Loucy (cell line): ENCODE results near the gene BICD1.

ENCODE experiments used
- H2AFZ ChIP-seq: fragments of 200-600 bp; sonication (generic); 2 replicates; pipeline ENCODE4 v1.6.0; 2016; ENCODE audit warnings: antibody characterized with exemption, mild to moderate bottlenecking, low read length, moderate library complexity
- H3F3A ChIP-seq: fragments of 200-600 bp; 2 replicates; pipeline ENCODE4 v1.6.0; 2016; ENCODE audit warnings: antibody characterized with exemption, low read depth, mild to moderate bottlenecking
- H3K27me3 ChIP-seq: fragments of 200-600 bp; sonication (generic); 2 replicates; pipeline ENCODE4 v1.6.1; 2014; ENCODE audit warnings: low read length, mild to moderate bottlenecking; ENCODE audit not compliant: insufficient read depth, poor library complexity, severe bottlenecking
- H3K36me3 ChIP-seq: fragments of 200-600 bp; sonication (generic); 2 replicates; pipeline ENCODE4 v1.6.1; 2016; ENCODE audit warnings: low read length; ENCODE audit not compliant: insufficient read depth
- H3K4me1 ChIP-seq: fragments of 200-600 bp; sonication (generic); 2 replicates; pipeline ENCODE4 v1.5.1; 2014; ENCODE audit warnings: low read length, mild to moderate bottlenecking; ENCODE audit not compliant: insufficient read depth, poor library complexity, severe bottlenecking
- H3K4me2 ChIP-seq: fragments of 200-600 bp; sonication (generic); 2 replicates; pipeline ENCODE4 v1.6.0; 2014; ENCODE audit warnings: antibody characterized with exemption, low read length, low read depth, mild to moderate bottlenecking; ENCODE audit not compliant: poor library complexity, severe bottlenecking
- H3K4me3 ChIP-seq: fragments of 200-600 bp; sonication (generic); 2 replicates; pipeline ENCODE4 v1.5.1; 2014; ENCODE audit warnings: low read length, mild to moderate bottlenecking, mixed read lengths; ENCODE audit not compliant: poor library complexity, severe bottlenecking
- H3K79me2 ChIP-seq: fragments of 200-600 bp; sonication (generic); 2 replicates; pipeline ENCODE4 v1.6.1; 2014; ENCODE audit warnings: low read length; ENCODE audit not compliant: insufficient read depth
- H3K9ac ChIP-seq: fragments of 200-600 bp; sonication (generic); 2 replicates; pipeline ENCODE4 v1.6.0; 2014; ENCODE audit warnings: mild to moderate bottlenecking, low read depth, low read length, moderate library complexity; ENCODE audit not compliant: poor library complexity, severe bottlenecking
- H3K9me2 ChIP-seq: fragments of 200-600 bp; sonication (generic); replicated peaks from 2 replicates; pipeline ENCODE4 v1.6.1; 2016; ENCODE audit warnings: low read depth, low read length, mixed read lengths
- H3K9me3 ChIP-seq: fragments of 200-600 bp; sonication (generic); 2 replicates; pipeline ENCODE4 v1.6.1; 2014; ENCODE audit warnings: mild to moderate bottlenecking, antibody characterized with exemption, low read length, low read depth; ENCODE audit not compliant: insufficient read depth
- H4K20me1 ChIP-seq: fragments of 200-600 bp; sonication (generic); 2 replicates; pipeline ENCODE4 v1.6.0; 2014; ENCODE audit warnings: antibody characterized with exemption, low read length, mild to moderate bottlenecking; ENCODE audit not compliant: insufficient read depth, poor library complexity, severe bottlenecking
- EZH2phosphoT487 ChIP-seq: fragments of 200-600 bp; IDR thresholded peaks from 2 replicates; pipeline ENCODE4 v1.6.1; 2018; ENCODE audit warnings: antibody characterized with exemption, mild to moderate bottlenecking, moderate library complexity, borderline replicate concordance
- TF ChIP-seq, protein P1 (sequence below): fragments of 200-600 bp; sonication (generic); conservative IDR thresholded peaks from 2 replicates; pipeline ENCODE4 v1.5.1; 2014; ENCODE audit warnings: mild to moderate bottlenecking, antibody characterized with exemption, low read length

BICD1 gene

DNA sequence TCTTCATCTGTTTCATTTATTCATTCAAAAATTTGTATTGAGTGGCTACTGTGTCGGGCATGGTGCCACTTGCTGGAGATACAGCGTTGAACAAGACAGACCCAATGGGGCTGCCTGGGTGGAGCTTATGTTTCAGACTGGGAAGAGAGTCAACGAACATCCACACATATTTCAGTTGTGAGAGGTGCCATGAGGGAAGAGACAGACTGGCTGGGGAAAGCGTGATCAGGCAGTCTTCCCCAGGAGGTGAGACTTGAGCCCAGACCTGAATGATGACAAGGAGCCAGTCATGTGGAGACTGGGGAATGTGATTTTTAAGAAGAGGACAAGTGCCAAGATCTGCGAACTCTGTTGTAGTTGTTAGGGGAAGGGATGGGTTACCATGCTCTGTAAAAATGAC is 12.2 kb downstream of the BICD1 start:
- Histone ChIP-seq H3K4me2 (no peak overlapping the region), H3K4me1 (peaks cover 17% of the 10 kb centered on the region)

DNA sequence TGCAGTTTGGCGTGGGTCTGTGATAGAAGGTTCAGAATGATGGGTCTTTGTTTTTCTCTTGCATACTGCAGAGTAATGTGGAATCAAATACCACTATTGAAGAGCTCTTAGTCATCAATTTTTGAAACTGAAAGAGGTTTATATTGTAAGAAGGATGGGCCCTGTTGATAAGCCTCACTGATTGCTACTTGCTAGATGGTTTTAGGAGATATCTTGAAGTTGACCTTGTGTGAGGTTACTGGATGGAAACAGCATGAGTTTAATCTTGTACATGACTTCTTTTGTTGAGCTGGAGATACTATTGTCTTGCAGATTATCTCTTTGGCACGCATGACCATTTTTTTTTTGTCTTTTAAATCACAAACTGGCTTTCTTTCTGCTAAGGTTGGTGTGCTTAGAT is 13.8 kb downstream of the BICD1 start:
- Histone ChIP-seq H3K27me3 (no peaks in the 10 kb centered on the region), H3F3A (no peaks in the 10 kb centered on the region), H3K79me2 (peaks cover 15% of the 10 kb centered on the region), H3K36me3 (no peaks in the 10 kb centered on the region), H3K4me3 (no peak overlapping the region), H3K9me3 (no peaks in the 10 kb centered on the region), H3K4me1 (peaks cover 23% of the 10 kb centered on the region), H4K20me1 (peaks cover 15% of the 10 kb centered on the region), H3K9me2 (no peaks in the 10 kb centered on the region), H3K4me2 (no peak overlapping the region), H3K9ac (peak overlapping the region; percentile 11), H2AFZ (no peak overlapping the region)
- TF ChIP-seq EZH2phosphoT487, result no peak
- TF ChIP-seq, protein P1, sequence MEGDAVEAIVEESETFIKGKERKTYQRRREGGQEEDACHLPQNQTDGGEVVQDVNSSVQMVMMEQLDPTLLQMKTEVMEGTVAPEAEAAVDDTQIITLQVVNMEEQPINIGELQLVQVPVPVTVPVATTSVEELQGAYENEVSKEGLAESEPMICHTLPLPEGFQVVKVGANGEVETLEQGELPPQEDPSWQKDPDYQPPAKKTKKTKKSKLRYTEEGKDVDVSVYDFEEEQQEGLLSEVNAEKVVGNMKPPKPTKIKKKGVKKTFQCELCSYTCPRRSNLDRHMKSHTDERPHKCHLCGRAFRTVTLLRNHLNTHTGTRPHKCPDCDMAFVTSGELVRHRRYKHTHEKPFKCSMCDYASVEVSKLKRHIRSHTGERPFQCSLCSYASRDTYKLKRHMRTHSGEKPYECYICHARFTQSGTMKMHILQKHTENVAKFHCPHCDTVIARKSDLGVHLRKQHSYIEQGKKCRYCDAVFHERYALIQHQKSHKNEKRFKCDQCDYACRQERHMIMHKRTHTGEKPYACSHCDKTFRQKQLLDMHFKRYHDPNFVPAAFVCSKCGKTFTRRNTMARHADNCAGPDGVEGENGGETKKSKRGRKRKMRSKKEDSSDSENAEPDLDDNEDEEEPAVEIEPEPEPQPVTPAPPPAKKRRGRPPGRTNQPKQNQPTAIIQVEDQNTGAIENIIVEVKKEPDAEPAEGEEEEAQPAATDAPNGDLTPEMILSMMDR, result no peak

More for the DNA sequence above, 12.2 kb downstream of the BICD1 start:
- H3K79me2 ChIP-seq, result peaks cover 15% of the 10 kb centered on the region
- H3K27me3 ChIP-seq, result no peaks in the 10 kb centered on the region
- no peaks in the 10 kb centered on the region for H3K9me3 ChIP-seq
- H3K9ac ChIP-seq, result no peak overlapping the region
- TF ChIP-seq EZH2phosphoT487, result no peak
- TF ChIP-seq, protein P1, result no peak
- no peak overlapping the region for H2AFZ ChIP-seq
- H4K20me1 ChIP-seq, result peaks cover 6% of the 10 kb centered on the region
- no peaks in the 10 kb centered on the region for H3K9me2 ChIP-seq
- no peaks in the 10 kb centered on the region for H3F3A ChIP-seq
- no peak overlapping the region for H3K4me3 ChIP-seq
- no peaks in the 10 kb centered on the region for H3K36me3 ChIP-seq

DNA sequence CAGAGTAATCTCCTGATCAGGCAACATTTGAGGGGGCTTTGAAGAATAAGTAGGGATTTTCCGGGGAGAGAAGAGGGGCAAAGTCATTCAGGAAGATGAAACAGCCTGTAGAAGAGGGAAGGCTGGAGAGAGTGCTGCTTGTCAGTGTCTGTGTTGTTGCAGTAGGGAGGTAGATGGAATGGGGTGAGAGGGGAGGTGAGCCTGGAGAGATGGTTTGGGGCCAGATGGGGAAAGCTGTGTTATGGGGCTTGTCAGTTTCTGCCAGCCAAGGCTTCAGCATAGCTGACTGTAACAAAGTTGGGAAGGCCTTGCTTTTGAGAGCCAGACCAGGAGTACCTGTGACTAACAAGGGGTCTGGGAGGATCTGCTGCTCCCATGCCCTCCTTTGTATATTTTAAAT is 18.0 kb downstream of the BICD1 start:
- Histone ChIP-seq H4K20me1 (peaks cover 17% of the 10 kb centered on the region), H3K79me2 (peaks cover 12% of the 10 kb centered on the region; the same call in 1 of the 2 replicates), H3K4me1 (peaks cover 23% of the 10 kb centered on the region), H3K9me2 (no peaks in the 10 kb centered on the region), H3K9ac (no peak overlapping the region), H2AFZ (no peak overlapping the region), H3F3A (no peaks in the 10 kb centered on the region), H3K27me3 (no peaks in the 10 kb centered on the region), H3K4me2 (peak overlapping the region; percentile 17), H3K9me3 (no peaks in the 10 kb centered on the region), H3K36me3 (no peaks in the 10 kb centered on the region), H3K4me3 (no peak overlapping the region)
- TF ChIP-seq, protein P1, result no peak
- no peak for TF ChIP-seq EZH2phosphoT487
